Activated CD4-positive, alpha-beta T cell treated with anti-CD3 and anti-CD28 coated beads for 24 hours (primary cell): ENCODE results near the gene GRIK3.

ENCODE experiments used
- DNase-seq, 2 donors: peaks; one replicate each; pipeline ENCODE4 v3.0.0-alpha.2; 2020; ENCODE audit warnings: low read depth in 2 of 2

Gene GRIK3

DNA sequence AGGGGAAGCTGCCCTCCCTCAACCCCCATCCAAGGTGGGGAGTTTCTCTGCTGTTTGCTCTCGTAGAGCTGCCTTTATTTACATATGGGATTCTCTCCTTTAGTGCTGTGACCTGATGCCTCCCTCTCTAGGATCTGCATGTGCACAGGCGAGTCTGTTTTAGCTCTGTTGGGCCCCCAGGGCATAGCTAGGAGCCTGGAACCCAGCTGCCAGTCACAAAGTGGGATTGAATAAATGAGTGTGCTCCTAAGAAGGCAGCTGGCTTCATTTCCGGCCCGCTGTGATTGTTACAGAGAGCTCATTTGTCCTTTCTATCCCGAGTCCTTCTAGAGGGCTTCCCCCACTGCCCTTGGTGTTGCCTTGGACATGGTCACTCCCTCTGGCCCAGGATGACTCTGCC, 176.6 kb downstream of the GRIK3 start:
- DNase-seq = no peak

DNA sequence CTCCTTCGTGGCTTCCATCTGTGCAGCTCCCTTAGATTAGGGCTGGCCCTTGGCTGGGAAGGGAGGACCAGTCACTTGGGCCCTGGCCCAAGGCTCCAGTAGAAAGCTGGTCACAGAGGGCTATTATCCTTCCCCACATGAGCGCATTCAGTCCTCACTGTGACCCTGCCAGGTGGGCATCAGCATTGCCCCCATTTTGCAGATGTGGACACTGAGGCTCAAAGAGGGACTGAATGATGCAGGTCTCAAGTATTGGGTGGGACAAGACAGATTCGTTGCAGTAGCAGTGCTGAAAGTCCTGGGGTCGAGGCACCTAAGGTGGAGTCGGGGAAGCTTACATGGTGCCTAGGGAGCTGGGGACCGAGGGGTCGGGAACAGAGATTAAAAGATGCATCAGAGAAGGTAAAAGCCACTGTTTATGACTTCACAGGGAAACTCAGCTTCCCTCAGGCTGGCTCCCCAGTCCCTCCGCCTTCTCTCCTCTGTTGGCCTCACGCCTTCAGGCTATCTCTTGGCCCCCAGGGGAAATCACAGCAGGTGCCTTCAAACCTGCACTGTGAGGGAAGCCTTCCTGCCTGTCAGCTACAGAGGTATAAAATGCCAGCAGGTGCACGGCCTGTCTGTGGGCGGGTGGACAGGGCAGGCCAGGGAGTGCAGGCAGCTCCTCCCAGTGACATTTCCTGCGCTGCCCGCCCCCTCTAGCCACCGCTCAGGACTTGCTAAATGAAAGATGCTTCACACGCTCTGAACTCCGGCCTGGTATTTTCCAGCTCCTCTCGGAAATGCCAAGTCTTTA, 178.4 kb downstream of the GRIK3 start:
- no peak for DNase-seq

DNA sequence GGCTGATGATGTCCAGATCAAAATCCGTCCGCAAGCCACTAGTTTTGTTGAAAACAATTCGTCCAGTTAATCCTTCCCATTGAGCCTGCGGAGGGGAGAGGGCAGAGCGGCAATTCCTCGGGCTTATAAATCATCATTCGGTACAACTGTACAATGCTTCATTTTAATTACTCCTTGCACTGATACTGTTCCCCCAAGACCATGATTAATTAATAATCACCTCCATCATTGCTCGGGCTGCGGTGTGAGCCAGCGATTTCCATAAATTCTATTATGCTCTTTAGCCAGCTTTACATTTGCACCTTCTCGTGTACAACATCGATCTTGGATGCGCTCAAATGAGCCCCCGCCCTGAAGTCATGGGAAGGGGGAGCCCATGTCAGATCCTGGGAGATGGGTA, 180.7 kb downstream of the GRIK3 start:
- no peak for DNase-seq

DNA sequence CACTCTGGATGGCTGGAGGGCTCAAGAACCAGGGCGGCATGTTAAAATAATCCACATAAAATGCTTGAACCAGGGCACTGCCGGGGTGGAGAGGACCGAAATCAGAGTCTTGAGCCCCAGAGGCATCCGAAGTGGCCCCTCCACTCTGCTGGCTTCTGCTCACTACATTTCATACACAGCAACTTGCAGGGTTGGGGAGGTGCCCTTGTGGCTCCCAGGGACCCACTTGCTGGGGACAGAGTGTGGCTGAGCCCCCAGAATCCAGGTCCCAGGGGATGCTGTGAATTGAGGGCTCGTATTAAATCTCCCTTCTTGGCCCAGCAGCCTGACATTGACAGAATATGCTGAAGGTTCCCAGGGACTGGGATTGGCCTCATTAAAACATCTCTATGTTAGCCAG, 181.7 kb downstream of the GRIK3 start:
- no peak for DNase-seq

DNA sequence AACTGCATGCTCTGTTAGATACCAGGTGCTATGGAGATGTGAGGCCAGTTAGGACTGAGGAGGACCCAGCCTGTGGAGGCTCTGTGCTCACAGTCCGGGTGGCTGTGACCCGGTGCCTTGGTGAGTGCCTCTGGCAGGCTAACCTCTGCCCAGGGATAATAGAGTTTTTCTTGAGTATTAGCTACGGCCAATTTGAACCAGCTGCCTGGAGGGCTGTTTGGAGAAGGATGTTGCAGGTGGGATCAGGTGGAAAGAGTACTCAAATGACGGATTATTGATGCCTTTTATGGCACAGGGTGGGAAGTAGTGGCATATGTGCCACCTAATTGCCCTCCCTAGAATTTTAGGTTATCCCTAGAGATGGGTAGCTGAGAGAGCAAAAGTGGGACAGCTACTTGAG, 182.7 kb downstream of the GRIK3 start:
- DNase-seq = no peak

DNA sequence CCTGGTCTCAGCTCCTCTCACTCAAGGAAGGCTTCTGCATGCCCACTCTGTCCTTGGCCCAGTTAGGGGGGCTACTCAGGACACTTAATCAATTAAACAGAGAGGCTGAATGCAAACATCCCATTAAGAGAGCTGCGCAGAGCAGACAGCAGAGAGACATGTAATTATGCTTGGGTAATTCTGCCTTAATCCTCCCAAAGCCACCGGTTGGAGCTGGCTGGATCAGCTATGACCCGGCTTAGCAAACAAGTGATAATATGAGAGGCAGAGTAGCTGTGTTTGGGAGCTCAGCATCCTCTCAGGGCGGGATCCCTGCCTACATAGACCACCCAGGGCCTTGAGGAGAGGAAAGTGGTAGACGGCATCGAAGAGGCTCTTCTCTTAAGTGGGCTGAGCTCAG, 183.2 kb downstream of the GRIK3 start:
- no peak for DNase-seq

DNA sequence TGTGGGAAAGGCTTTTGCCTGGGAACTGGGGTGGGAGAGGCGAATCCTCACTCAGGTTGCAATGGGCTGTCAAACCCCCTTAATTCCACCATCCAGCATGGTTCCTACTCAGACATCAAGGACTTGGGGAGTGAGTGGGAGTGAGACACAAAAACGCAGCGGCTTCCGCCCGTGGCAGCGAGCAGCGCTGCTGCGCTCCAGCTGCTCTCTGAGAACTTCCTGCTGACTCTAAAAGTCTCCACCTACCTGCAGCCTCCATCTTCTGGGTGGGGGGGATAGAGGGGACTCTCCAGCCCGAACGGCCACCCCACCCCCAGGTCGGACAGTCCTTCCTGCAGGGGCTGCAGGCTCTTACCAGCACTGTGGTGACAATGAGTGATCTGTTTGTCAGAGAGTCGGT, 184.4 kb downstream of the GRIK3 start:
- DNase-seq = no peak

DNA sequence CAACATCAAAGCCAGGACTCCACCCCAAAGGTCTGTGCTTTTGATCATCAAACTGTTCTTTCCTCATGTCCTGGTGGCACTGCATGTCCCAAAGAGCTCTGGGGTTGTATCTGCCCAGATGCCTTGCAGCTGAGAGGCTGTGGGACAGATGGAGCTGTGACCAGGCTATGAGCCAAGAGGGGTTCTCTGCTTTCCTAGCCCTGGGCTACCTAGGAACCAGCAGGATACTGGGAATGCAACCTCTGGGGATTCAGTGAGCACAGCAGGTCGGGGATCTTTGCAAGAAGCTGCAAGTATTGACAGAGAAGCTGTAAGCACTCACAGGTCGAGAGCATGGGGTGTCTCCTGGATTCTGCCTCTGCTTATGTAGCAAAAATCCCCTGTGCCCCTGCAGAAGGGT, 186.6 kb downstream of the GRIK3 start:
- DNase-seq = no peak

DNA sequence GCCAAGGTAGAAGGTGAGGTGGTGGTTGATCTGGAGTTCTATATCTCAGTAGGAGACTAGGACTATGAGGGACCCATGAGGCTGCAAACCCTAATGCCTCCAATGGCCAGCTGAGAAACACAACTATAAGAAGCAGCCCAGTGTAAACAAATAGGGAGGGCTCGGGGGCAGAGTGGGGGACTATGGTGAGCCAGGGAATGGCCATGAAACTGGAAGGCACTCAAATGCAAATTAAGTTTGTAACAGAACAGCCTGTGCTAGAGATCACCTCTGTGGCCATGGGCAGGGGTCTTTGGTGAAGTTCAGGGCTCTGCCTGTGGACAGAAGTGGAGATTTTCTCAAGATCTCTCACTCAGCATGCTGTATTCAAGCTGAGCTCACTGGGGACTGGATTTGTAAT, 187.1 kb downstream of the GRIK3 start:
- no peak for DNase-seq

DNA sequence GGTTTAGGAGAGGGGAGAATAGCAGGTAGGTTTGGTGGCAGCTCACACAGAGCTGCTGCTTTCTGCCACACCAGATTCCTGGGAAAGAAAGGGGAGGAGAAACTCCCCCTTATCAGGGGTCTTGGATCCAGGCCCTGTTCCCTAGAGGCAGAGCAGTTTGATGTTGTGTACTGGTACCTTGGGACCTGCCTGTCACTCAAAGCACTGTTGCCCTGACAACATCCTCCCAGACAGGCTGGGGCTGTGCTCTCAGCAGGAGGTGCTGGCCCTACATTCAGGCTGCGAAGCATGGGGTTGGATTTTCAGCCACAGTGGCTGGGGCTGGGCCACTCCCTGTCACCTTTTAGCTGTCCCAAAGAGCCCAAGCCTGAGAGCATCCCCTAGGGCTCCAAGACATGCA, 188.0 kb downstream of the GRIK3 start:
- DNase-seq = no peak

DNA sequence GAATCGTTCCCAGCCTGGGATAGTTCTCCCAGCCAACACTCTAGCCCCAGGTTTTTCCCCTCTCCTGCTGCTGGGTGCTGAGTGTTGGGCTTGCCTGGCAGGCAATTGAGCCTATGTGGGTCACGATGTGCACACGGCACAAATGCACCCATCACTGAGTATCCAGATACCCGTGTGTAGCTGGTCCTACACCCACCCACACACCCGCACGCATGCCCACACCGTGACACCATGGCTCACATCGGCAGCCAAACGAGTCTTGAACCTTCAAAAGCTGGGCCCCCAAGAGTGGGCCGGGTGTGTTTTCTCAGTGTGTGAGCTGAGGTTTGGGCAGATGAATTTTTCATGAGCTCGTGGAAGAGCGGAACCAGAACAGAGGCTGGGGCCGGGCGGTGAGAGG, 188.5 kb downstream of the GRIK3 start:
- no peak for DNase-seq

DNA sequence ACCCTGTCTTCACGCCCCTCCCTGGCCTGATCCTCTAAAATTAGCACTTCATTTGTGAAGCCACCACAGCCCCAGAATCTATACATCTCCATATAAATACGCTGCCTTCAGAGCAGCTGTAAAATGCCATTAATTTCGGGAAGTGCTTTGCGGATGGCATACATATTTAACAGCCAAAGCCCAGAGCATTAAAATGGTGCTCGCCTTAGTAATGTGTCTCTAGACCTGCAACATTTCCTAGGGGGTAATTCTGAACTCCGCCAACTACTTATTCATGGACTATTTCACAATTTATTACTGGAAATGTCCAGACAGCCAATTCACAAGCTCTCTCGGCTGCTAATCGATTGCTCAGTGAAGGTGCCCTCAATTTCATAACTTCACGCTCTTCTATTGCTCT, 189.4 kb downstream of the GRIK3 start:
- no peak for DNase-seq

DNA sequence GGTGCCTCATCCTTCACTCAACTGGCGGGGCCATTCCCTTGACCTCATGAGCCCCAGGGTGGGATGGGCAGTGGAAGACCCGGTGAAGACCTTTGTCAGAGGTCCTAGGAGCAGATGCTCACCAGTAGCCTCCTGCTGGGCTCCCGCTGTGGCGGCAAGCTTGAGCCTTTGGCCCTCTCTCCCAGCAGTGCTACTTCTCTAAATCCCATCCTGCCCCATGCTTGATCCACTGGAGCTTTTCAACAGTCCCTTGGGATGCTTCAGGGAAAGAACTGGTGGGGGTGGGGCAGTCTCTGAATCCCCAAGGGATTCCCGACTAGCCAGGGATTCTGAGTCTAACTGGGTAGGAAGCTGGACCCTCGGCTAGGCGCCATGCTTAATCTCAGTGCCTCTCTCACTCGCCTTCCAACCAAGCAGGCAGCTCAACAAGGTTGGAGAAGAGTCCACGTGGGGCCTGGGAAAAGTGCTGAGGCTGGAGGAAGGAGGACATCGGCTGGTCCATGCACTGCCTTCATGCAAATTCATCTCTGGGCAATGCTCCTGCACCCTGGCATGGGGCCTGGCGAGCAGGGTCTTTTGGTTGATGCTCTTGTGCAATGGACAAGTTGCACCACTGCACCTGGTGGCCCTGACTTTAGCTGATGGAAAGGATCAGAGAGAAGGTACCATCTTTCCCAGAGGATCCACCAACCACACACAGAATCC, 190.3 kb downstream of the GRIK3 start:
- no peak for DNase-seq

DNA sequence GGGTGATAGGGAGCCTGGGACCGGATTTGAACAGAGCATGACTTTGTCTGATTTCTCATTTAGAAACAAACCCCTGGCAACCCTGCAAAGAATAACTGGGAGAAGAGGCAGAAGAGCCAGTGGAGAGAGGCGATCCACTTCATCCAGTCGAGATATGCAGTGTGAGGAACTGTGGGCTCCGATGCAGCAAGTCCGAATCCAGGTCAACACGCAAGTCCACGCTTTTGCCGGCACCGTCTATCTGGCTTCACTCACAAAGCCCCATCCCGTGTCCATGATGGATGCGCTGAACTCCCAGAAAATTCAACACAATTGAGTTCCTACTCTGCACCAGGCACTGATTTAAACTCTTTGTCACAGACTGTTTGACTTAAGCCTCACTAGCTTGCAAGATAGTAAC, 191.3 kb downstream of the GRIK3 start:
- DNase-seq = no peak

DNA sequence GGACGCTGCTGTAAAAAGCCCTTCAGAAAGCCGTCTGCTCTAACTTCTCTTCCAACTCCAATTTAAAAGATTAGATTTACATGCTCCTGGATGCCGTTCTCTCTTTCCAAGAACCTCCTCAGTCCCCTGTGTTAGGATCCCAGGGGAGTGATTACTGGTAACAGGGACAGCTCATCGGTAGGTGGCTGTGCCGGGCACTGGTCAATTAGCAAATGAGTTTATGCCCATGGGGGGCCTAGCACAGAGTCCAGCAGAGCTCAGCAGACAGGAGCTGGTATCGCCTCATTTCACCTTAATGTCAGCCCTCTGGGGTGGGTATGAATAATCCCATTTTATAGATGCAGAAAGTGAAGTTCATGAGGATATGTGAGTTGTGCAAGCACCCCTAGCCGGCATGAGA, 191.9 kb downstream of the GRIK3 start:
- no peak for DNase-seq

DNA sequence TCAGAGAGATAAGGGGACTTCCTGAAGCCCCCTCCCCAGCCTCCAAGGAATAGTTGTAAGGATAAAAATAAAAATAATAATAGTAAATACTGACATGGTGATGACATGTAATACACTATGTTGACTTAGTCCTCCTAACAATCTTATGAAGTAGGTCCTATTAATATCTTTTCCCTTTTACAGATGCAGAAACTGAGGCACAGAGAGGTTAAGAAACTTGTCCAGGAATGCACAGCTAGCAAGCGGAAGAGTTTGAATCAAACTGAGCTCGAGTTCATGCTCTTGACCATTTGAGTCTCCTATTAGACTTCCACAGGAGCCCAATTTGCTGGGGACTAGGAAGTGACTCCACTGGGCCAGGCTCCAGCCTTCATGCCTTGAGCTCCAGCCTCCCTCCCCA, 194.8 kb downstream of the GRIK3 start:
- DNase-seq = no peak

DNA sequence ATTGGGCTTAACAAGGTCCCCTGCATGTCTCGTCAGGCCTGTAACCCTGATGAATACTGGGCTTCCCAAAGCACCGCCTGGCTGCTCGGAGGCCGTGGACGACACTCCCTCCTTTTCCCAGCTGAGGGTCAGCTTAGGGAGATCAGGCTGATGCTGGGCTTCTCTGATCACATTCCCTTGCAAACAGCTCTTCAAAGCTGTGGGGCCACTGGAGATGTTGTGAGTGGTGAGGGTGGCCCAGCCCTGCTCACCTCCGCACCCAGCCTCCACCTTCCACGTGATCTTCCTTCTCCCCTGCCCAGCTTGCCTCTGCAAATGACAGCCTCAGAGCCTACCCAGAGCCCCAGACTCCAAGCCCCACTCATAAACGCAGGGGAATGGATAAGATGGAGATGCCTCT, 195.4 kb downstream of the GRIK3 start:
- no peak for DNase-seq

DNA sequence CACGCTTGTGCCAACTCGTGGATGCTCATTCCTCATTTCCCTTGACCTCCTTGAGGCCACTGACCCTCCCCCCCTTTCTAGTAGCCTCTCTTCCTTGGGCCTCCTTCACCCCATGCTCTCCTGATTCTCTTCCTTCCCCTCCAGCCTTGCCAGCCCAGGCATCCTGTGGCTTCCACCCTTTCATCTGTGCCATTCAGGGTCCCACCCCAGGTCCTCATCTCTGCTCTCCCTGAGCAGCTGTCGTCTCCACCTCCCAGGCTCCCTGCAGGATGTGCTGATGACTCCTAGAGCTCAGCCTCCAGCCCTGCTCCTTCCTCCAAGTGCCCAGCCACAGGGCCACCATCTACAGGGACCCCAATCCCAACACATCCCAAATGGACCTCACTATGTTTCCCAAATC, 197.4 kb downstream of the GRIK3 start:
- DNase-seq = no peak

DNA sequence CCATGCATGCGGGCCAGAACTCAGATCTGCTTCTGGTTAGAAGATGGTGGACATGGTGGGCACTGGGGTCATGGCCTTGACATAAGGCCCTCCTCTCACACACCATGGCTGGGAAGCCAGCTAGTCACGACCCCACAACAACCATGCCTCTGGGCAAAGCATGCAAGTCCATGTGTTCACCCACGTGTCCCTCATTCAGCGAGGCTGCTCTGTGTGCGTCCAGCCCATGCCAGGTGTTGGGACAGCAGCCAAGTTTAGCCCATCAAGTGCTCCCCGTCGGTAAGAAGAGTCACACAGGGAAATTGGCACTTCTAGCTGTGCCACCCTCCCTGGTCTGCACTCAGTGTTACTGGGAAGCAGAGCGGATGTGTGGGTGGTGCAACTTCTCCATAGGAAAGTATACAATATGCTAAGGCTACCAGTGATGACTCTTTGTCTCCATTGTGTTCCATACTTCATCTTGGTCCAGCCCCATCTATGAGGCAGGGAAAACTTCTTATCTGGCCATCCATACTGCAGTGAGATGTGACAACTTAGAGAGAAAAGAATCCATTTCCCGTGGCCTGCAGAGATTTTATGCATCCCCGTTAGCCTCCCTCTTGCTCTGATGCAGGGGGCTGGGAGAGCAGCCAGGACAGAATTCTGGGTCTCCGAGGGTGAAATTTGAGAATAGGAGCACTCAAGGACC, 198.0 kb downstream of the GRIK3 start:
- DNase-seq = no peak

DNA sequence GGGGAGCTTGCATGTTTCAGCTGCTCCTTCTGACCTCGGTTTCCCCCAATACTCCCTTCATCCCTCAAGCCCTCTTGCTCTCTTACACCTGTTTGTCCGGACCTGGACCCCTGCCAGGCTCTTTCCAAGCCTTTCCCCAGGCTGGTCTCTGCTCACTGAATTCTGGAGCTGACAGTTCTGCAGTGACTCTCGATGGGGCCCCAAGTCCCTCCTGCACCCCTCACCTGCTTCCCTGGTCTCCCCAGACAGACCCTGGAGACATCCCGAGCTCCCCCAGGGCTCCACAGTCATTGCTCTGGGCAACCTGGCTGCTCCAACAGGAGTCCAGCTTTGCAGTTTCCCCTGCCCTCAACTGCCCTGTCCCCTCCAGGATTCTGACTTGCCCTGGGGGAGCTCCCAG, 198.6 kb downstream of the GRIK3 start:
- no peak for DNase-seq

DNA sequence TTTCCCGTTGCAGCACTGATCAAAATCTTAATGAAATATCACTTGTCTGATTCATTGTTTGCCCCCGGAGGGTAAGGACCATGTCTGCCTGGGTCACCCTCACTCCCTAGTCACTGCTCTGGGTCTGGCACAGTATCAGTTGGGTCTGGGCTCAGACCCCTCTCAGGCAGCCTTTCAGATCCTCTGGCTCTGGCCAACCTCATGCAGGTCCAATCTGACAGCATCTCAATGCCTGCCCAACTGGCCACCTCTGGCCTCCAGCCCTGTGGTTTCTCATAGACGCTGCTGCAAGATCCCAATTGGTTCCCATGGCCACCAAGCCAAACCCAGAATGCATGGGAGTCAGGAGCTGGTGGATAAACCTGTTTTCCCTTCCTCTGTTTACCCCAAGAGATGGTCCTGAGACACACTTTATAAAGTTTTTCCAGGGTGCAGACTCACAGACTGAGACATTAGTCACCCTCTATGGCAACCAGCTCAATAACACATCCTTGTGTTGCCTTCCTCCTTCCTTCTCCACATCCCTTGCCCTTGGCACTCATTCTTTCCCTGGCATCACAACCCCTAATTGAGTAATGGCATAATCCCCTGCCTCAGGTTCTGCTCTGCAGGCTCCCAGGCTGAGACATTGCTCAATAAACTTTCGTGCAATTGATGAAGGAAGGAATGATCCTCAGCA, 199.2 kb downstream of the GRIK3 start:
- DNase-seq = no peak

DNA sequence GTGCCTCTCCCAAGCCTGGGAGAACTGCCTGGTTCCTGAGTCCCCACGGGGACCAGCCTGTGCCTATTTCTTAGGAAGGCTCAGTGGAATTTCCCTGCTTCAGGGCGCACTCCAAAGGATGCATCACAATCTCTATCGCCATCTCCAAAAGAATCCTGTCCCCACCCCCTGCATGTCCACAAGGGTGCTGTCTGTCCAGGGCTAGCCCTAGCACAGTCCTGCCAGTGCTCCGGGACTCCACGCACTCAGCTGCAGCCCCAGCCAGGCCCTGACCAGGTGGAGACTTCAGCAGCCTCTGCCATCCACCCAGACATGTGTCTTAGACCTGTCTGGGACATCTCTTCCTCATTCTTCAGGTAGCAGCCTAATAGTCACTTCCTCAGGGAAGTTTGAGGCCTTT, 199.7 kb downstream of the GRIK3 start:
- DNase-seq = no peak
